Body of pancreas (tissue), 4 donors: ENCODE data around the gene ERCC1. TPM values are rescaled to one million over a fixed set of nuclear protein-coding genes. Genes with fewer than 3 reads are reported as not detected.

Experiments
- ATAC-seq: fragments of 150-250 bp; one replicate; pipeline ENCODE4 v1.9.1; 2016
- DNase-seq, 4 donors: peaks; one replicate each; pipeline ENCODE4 v3.0.0-alpha.2; 2019
- H3K27ac ChIP-seq, 4 donors: fragments of 200-600 bp; sonication (generic); 1 replicate in 3 of 4; 2 replicates in 1 of 4; pipeline versions ENCODE4 v1.5.1 to v1.6.1; 2016 to 2019; ENCODE audit warnings: mild to moderate bottlenecking in 1 of 4, mixed read lengths in 1 of 4, moderate library complexity in 1 of 4
- H3K27me3 ChIP-seq, 2 donors: fragments of 200-600 bp; sonication (generic); one replicate each; pipeline ENCODE4 v1.6.0; 2016; ENCODE audit warnings: mild to moderate bottlenecking in 1 of 2
- H3K36me3 ChIP-seq, 2 donors: fragments of 200-600 bp; sonication (generic); replicated peaks in 1 of 2; 2 replicates each; pipeline ENCODE4 v1.5.1; 2016; ENCODE audit warnings: low read depth in 2 of 2; ENCODE audit not compliant: insufficient read depth in 1 of 2
- H3K4me1 ChIP-seq: fragments of 200-600 bp; sonication (generic); one replicate; pipeline ENCODE4 v1.6.0; 2016
- H3K4me3 ChIP-seq, 2 donors: fragments of 200-600 bp; sonication (generic); 1 replicate in 1 of 2; 2 replicates in 1 of 2; pipeline ENCODE4 v1.5.1; 2016 to 2019
- H3K9me3 ChIP-seq, 3 donors: fragments of 200-600 bp; sonication (generic); 1 replicate in 2 of 3; 2 replicates in 1 of 3; pipeline ENCODE4 v1.5.1; 2016
- CTCF ChIP-seq, 7 experiments: fragments of 450-650 bp in 4 of 7; fragments of 200-600 bp in 3 of 7; sonication (generic) in 3 of 7; IDR thresholded peaks; one replicate each; pipeline ENCODE4 v1.5.1; 2016 to 2019; ENCODE audit warnings: antibody characterized with exemption in 7 of 7
- POLR2A ChIP-seq, 3 donors: fragments of 450-650 bp; IDR thresholded peaks; one replicate each; pipeline ENCODE4 v1.6.1; 2016; ENCODE audit warnings: antibody characterized with exemption in 3 of 3, mild to moderate bottlenecking in 2 of 3
- WGBS, 2 donors: methylation state at CpG; one replicate each; pipeline ENCODE4 v1.1.5; 2017; 5-methylcytosine and 5-hydroxymethylcytosine counted together
- intact Hi-C: fragments of 100-400 bp; cut with DNase I; formaldehyde crosslinking; loops from one replicate; pipeline ENCODE4 v1.15.1; 2023
- total RNA-seq, 2 donors: library from RNA; depleted of rRNA; stranded (reverse); fragments of >200 nt; gene quantifications; one replicate each; pipeline ENCODE4 v1.1.0, GENCODE V29; 2016

ERCC1 gene
- total RNA-seq, 2 donors from 2014 or later, result 91.3 to 97.9 TPM

- Histone ChIP-seq H3K4me1 (peaks cover 27% of the 10 kb centered on the region), H3K4me3 (no peak overlapping the region), H3K27ac (peak overlapping the region; percentile 28 to 92 (median 90)), H3K27me3 (no peaks in the 10 kb centered on the region), H3K36me3 (no peaks in the 10 kb centered on the region), H3K9me3 (no peaks in the 10 kb centered on the region)
- ATAC-seq (no peak), DNase-seq (peak in 2 of 4 donors; percentile 37 to 70)
- TF ChIP-seq CTCF (IDR thresholded peaks at IDR 0.05) (no peak), POLR2A (IDR thresholded peaks at IDR 0.05) (no peak)
- intact Hi-C loops, result no loop called here
- 9 to 11% methylated on average over 14 to 15 of the region's 15 CpGs for WGBS, 2 donors
These were observed 19.2 kb upstream of the ERCC1 start for GRCh38 chr19:45442778-45443461.

- 65 to 66% methylated on average over 2 of the region's 2 CpGs for WGBS, 2 donors
- Histone ChIP-seq H3K27ac (peak overlapping the region in 2 of 4 donors; percentile 89 to 92), H3K36me3 (no peaks in the 10 kb centered on the region), H3K9me3 (no peaks in the 10 kb centered on the region), H3K4me3 (no peak overlapping the region), H3K27me3 (no peaks in the 10 kb centered on the region), H3K4me1 (peaks cover 27% of the 10 kb centered on the region)
- TF ChIP-seq POLR2A (IDR thresholded peaks at IDR 0.05) (no peak), CTCF (IDR thresholded peaks at IDR 0.05) (no peak)
- ATAC-seq, result no peak
- intact Hi-C loops, result no loop called here
- no peak for DNase-seq
These were observed 18.7 kb upstream of the ERCC1 start for GRCh38 chr19:45442408-45442777.

GRCh38 chr19:45440873-45441654, 17.3 kb upstream of the ERCC1 start:
- Histone ChIP-seq H3K4me3 (no peak overlapping the region), H3K27me3 (no peaks in the 10 kb centered on the region), H3K4me1 (peaks cover 27% of the 10 kb centered on the region), H3K9me3 (no peaks in the 10 kb centered on the region), H3K36me3 (no peaks in the 10 kb centered on the region), H3K27ac (no peak overlapping the region)
- WGBS, 2 donors, result 80 to 89% methylated on average over 8 to 9 of the region's 9 CpGs
- DNase-seq (no peak), ATAC-seq (no peak)
- intact Hi-C loops, result no loop called here
- no peak for TF ChIP-seq CTCF (IDR thresholded peaks at IDR 0.05)
- TF ChIP-seq POLR2A (IDR thresholded peaks at IDR 0.05), result no peak

- TF ChIP-seq POLR2A (IDR thresholded peaks at IDR 0.05) (no peak), CTCF (IDR thresholded peaks at IDR 0.05) (no peak)
- H3K9me3 ChIP-seq, result no peaks in the 10 kb centered on the region
- 47 to 68% methylated on average over 5 to 9 of the region's 9 CpGs for WGBS, 2 donors
- DNase-seq, result no peak
- no peaks in the 10 kb centered on the region for H3K36me3 ChIP-seq
- intact Hi-C loops, result no loop called here
- no peaks in the 10 kb centered on the region for H3K27me3 ChIP-seq
- peaks cover 27% of the 10 kb centered on the region for H3K4me1 ChIP-seq
- peak overlapping the region; percentile 63 to 91 (median 88) for H3K27ac ChIP-seq
- no peak overlapping the region for H3K4me3 ChIP-seq
- ATAC-seq, result no peak
These were observed 16.5 kb upstream of the ERCC1 start for GRCh38 chr19:45440259-45440638.
